ENCODE results near the gene CPPED1.
"Not testable (repeated sequence)": the region's sequence is repeated elsewhere in the genome, so short reads cannot be mapped to it uniquely, and the experiment has no call there.

The CPPED1 gene

GRCh38 chr16:12767897-12768296 is 35.8 kb downstream of the CPPED1 start:
- no peak for DNase-seq (ENCODE audit: low read depth in 2 of 2, low spot score in 1 of 2)

- no peak for DNase-seq (ENCODE audit: low read depth in 2 of 2, low spot score in 1 of 2)
Observed at GRCh38 chr16:12766853-12767252, 36.8 kb downstream of the CPPED1 start.

GRCh38 chr16:12766208-12766607 is 37.5 kb downstream of the CPPED1 start:
- DNase-seq (ENCODE audit: low read depth in 2 of 2, low spot score in 1 of 2), result not testable (repeated sequence)

GRCh38 chr16:12764813-12765488 is 38.7 kb downstream of the CPPED1 start:
- no peak for DNase-seq (ENCODE audit: low read depth in 2 of 2, low spot score in 1 of 2)

GRCh38 chr16:12763517-12763916 is 40.2 kb downstream of the CPPED1 start:
- DNase-seq (ENCODE audit: low read depth in 2 of 2, low spot score in 1 of 2), result no peak

GRCh38 chr16:12760819-12761611 is 42.7 kb downstream of the CPPED1 start:
- DNase-seq (ENCODE audit: low read depth in 2 of 2, low spot score in 1 of 2), result no peak

GRCh38 chr16:12758670-12759558 is 44.8 kb downstream of the CPPED1 start:
- DNase-seq (ENCODE audit: low read depth in 2 of 2, low spot score in 1 of 2), result no peak

GRCh38 chr16:12758031-12758669 is 45.5 kb downstream of the CPPED1 start:
- DNase-seq (ENCODE audit: low read depth in 2 of 2, low spot score in 1 of 2), result no peak

DNA sequence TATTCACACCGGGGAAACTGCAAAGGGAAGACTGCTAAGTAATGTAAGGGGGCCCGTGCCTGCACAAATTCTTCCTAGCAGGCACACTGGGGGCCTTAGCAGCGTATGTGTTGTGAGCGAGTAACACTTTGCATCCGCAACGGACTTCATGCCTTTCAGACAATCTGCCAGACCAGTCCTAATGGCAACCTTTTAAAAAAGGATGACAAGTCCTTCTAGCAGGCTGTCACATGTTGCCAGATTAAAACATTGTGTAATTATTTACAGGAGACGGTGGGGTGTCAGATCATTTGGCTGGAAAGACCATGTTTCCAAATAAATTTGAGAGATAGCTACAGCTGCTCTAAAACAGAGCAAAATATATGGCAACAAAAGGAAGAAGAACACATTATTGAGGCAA is 46.1 kb downstream of the CPPED1 start:
- no peak for DNase-seq (ENCODE audit: low read depth in 2 of 2, low spot score in 1 of 2)

DNA sequence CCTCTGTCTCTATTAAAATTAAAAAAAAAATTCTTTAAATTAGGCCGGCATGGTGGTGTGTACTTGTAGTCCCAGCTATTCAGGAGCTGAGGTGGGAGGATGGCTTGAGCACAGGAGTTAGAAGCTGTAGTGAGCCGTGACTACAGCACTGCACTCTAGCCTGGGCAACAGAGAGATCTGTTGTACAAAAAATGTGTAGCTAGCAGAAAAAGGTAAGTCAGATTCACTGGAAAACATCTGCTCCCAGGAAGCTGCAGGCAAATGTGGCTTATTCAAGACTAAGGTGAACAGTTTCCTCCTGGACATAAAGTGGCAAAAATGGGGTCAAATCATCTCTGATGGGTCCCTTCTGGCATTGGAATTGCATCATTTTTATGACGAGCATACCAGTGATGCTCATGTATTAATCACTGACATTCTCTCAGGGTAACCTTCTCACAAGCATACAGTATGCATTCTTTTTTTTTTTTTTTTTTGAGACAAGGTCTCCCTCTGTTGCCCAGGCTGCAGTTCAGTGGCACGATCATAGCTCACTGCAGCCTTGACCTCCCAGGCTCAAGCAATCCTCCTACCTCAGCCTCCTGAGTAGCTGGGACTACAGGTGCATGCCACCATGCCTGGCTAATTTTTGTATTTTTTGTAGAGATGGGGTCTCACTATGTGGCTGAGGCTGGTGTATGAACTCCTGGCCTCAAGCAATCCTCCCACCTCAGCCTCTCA is 48.7 kb downstream of the CPPED1 start:
- DNase-seq (ENCODE audit: low read depth in 2 of 2, low spot score in 1 of 2), result no peak

GRCh38 chr16:12753203-12754023 is 50.3 kb downstream of the CPPED1 start:
- DNase-seq (ENCODE audit: low read depth in 2 of 2, low spot score in 1 of 2), result no peak

GRCh38 chr16:12752159-12752558 is 51.5 kb downstream of the CPPED1 start:
- no peak for DNase-seq (ENCODE audit: low read depth in 2 of 2, low spot score in 1 of 2)

GRCh38 chr16:12750554-12750918 is 53.2 kb downstream of the CPPED1 start:
- no peak for DNase-seq (ENCODE audit: low read depth in 2 of 2, low spot score in 1 of 2)

DNA sequence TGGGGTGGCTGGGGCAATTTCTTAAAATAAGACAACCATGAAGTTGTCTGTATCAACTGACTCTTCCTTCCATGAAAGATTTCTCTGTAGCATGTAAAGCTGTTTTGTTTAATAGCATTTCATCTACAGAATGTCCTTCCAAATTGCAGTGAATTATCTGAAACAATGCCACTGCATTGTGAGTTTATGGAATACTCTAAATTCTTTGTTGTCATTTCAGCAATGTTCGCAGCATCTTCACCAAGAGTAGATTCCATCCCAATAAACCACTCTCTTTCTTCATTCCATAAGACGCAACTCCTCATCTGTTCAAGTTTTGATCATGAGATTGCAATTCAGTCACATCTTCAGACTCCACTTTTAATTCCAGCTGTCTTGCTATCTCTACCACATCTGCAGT is 54.6 kb downstream of the CPPED1 start:
- DNase-seq (ENCODE audit: low read depth in 2 of 2, low spot score in 1 of 2), result no peak

DNA sequence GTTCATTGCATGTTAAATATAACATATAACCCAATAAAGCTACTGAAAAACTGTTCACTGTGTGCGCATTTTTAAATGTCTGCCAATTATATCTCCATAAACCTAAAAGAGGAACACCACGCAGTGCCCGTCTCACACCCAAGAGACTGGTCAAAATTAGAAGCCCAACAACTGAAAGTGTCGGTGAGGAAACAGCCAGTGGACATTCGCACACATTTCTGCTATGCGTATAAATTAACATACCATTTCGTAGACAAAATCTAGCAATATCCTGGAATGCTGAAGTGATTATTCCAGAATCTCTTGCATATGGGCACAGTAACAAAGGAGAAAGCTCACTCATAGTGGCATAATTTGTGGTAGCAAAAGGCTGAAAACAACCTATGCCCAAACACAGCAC is 55.9 kb downstream of the CPPED1 start:
- DNase-seq (ENCODE audit: low read depth in 2 of 2, low spot score in 1 of 2), result no peak

- no peak for DNase-seq (ENCODE audit: low read depth in 2 of 2, low spot score in 1 of 2)
Observed at GRCh38 chr16:12747261-12747660, 56.4 kb downstream of the CPPED1 start.

GRCh38 chr16:12744860-12745259 is 58.8 kb downstream of the CPPED1 start:
- no peak for DNase-seq (ENCODE audit: low read depth in 2 of 2, low spot score in 1 of 2)

- DNase-seq (ENCODE audit: low read depth in 2 of 2, low spot score in 1 of 2), result no peak
Observed at GRCh38 chr16:12742741-12743140, 60.9 kb downstream of the CPPED1 start.

GRCh38 chr16:12740986-12741610 is 62.6 kb downstream of the CPPED1 start:
- DNase-seq (ENCODE audit: low read depth in 2 of 2, low spot score in 1 of 2), result no peak

All from stimulated activated CD8-positive, alpha-beta memory T cell treated with anti-CD3 and anti-CD28 coated beads, Interleukin-4, amount 100 ng/mL, for 4 hours (primary cell).